Activated CD8-positive, alpha-beta memory T cell treated with anti-CD3 and anti-CD28 coated beads, Interleukin-2, amount 50 U/mL, for 4 hours (primary cell): ENCODE data around the gene MGA.
A peak's percentile ranks its signal among the peaks of the same experiment; 100 is the strongest.

Experiments used
- DNase-seq: peaks from one replicate; pipeline ENCODE4 v3.0.0-alpha.2; 2020

MGA gene

GRCh38 chr15:41810651-41811431 lies 150.6 kb downstream of the MGA start:
- no peak for DNase-seq

GRCh38 chr15:41811432-41812195 lies 151.4 kb downstream of the MGA start:
- peak; percentile 79 for DNase-seq

GRCh38 chr15:41812820-41813375 lies 152.7 kb downstream of the MGA start:
- no peak for DNase-seq

GRCh38 chr15:41813426-41813825 lies 153.2 kb downstream of the MGA start:
- no peak for DNase-seq

- no peak for DNase-seq
Observed at GRCh38 chr15:41814534-41814933, 154.3 kb downstream of the MGA start.

GRCh38 chr15:41816788-41817187 lies 156.6 kb downstream of the MGA start:
- no peak for DNase-seq

GRCh38 chr15:41817327-41817726 lies 157.1 kb downstream of the MGA start:
- no peak for DNase-seq

- no peak for DNase-seq
Observed at GRCh38 chr15:41817781-41818180, 157.6 kb downstream of the MGA start.

- no peak for DNase-seq
Observed at GRCh38 chr15:41819455-41820050, 159.3 kb downstream of the MGA start.

GRCh38 chr15:41820791-41821423 lies 160.7 kb downstream of the MGA start:
- no peak for DNase-seq

GRCh38 chr15:41821831-41822230 lies 161.6 kb downstream of the MGA start:
- no peak for DNase-seq

- no peak for DNase-seq
Observed at GRCh38 chr15:41822471-41822870, 162.3 kb downstream of the MGA start.
